GM19324 (cell line): ENCODE data around the gene MAGI3.

ENCODE experiments used
- ATAC-seq: cut with Tn5 transposase; IDR thresholded peaks from one replicate; pipeline ENCODE4 v1.9.1; 2021; ENCODE audit warnings: mild to moderate bottlenecking, moderate library complexity; ENCODE audit not compliant: unreplicated experiment, low FRiP score

Gene MAGI3

DNA sequence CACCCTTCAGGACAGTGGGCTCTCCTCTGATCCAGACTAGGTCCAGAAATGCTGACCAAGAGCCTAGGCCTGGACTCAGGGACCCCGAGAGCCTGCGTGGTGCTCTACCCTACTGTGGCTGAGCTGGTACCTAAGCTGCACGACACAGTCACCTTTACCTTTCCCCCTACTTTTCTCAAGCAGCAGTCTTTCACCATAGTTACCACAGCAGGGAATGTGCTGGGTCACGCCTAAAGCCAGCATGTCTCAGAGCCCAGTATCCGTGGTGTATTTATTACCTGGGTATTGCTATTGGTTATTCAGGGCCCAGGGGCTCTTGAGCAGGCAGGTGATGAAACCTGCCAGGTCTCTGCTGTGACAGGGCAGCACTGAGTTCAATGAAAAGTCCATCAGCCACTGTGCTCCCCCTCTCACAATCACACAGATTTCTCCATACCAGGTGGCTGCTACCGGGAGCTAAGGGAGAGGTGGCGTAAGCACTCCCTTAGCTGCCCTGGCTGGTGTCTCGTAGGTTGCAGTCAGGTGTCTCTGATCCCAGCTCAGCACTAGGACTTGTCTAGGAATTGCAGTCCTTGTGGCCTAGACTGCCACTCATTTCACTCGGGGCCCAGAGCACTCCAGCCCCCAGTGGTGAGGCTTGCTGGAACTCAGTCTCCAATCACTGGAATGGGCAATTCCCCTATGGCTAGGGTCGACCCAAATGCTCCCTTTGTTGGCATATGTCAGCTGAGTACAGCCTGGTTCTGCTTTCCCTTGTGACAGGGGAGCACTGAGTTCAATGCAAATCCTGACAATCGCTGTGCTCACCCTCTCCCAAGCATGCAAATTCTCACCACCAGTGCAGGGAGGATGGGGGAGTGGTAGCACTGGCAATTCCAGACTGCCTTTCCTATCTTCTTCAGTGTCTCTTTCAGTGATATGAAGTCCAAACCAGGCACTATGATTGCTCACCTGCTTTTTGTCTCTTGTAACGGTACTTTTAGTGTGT lies 240.3 kb downstream of the MAGI3 start:
- no peak for ATAC-seq

DNA sequence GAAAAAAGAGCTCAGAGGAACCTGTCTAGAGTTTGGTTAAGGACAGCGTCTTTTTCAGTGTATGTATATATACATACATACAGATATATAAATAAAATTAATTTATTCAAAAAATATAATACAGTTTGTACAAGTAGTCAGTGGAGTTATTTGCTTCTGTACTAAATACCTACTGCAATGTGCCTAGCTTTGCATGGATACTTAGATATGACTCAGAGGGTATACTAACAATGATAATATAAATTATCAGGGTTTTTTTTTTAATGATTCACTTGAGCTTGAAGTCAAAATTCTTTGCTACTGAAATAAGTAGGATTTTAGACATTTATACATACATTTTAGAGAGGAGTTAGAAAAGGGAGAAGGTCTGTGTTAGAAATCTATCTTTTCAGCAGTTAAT lies 251.1 kb downstream of the MAGI3 start:
- no peak for ATAC-seq

GRCh38 chr1:113647164-113647563 lies 256.8 kb downstream of the MAGI3 start:
- ATAC-seq: no peak

DNA sequence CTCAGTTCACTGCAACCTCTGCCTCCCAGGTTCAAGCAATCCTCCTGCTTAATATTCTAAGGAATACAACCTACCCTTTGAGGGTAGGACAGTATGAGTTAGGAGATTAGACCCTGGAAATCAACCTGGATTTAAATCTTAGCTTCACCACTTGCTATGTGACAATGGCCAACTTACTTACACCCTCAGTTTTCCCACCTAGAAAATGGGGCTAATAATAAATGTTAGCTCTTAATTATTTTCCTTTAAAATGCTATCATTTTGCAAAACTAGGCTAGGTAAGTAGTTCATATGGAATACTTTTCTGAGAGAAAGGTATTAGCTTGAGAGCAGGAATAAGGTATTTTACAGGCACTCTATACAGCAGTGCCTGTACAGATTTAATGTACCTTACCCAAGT lies 258.2 kb downstream of the MAGI3 start:
- no peak for ATAC-seq

- ATAC-seq: no peak
Measured at GRCh38 chr1:113652771-113653170, 262.5 kb downstream of the MAGI3 start.

DNA sequence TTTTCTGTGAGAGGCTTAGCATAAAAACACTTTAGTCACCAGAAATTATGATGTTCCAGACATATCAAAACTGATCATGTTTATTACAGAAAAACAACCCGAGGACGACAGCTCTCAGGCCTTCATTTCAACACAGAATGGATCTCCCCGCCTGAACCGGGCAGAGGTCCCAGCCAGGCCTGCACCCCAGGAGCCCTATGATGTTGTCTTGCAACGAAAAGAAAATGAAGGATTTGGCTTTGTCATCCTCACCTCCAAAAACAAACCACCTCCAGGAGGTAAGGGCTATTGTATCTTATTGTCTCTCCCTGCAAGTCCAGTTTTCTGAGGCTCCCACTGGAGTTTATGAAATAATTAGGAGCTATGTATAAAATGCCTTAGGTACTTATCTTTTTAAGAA lies 263.4 kb downstream of the MAGI3 start:
- ATAC-seq: no peak

GRCh38 chr1:113654883-113655282 lies 264.6 kb downstream of the MAGI3 start:
- ATAC-seq: no peak

- no peak for ATAC-seq
Measured at GRCh38 chr1:113657126-113657525, 266.8 kb downstream of the MAGI3 start.

- no peak for ATAC-seq
Measured at GRCh38 chr1:113657556-113658063, 267.3 kb downstream of the MAGI3 start.

DNA sequence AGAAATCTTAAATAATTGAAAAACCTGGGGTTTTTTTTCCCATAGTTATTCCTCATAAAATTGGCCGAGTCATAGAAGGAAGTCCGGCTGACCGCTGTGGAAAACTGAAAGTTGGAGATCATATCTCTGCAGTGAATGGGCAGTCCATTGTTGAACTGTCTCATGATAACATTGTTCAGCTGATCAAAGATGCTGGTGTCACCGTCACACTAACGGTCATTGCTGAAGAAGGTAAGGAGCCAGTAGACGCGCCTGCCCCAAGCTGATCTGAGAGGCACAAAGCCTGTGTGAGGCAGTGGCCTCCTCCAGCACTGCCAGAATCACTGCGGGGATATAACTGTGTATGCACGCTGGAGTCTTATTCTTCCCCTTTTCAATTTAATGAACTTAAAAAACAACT lies 268.7 kb downstream of the MAGI3 start:
- no peak for ATAC-seq

DNA sequence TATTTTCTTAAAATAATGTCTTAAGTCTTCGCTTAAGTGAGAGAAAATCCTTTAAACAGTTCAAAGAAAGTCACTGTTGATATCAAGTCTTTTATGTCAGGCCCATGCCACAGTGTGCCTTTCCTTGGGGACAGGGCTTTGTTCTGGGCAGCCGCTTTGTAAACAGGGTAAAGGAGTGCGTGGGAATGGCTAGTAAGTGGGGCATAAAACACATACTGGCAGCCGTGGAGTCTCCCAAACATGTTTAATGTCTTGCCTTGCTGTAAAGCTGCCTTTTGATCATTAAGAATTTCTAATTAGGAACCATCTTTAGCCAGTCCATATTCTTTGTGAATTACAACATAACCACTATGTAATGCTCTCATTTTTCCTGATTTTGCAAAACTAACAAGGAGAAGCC lies 269.2 kb downstream of the MAGI3 start:
- ATAC-seq: no peak

DNA sequence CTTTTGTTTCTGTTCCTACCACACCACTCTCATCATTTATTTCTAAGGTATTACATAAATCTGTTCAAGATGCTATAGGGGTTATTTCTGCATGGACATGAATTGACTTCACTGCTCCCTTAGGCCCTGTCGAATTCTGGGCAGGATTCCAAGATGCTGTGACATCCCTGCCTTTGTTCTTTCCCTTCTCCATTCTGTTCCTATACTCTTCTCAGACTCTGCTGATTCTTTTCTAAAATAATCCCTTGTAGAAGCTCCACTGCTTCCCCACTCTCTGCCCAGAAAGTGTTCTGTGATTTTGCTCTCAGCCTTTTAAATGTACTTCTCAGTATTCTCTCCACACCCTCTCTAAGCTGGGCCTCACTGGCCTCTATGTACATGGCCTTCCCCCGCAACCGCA lies 269.8 kb downstream of the MAGI3 start:
- ATAC-seq: no peak

- ATAC-seq: no peak
Measured at GRCh38 chr1:113662101-113662500, 271.8 kb downstream of the MAGI3 start.

GRCh38 chr1:113663165-113663951 lies 273.0 kb downstream of the MAGI3 start:
- ATAC-seq: no peak

DNA sequence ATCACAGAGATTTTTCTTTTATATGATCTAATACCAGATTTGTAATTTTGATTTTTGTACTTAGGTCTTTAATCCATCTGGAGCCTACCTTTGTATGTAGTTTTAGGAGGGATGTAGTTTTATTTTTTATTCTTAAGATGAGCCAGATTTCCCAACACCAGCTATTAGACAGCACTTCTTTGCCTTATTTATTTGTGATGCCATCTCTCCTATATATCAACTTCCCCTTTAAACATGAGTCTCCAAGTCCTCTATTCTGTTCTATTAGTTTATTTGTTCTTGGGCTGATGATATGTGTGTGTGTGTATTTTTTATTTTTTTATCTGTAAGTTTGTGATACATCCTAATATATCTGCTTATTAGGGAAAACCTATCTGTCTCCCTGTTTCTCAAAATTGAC lies 274.8 kb downstream of the MAGI3 start:
- ATAC-seq: no peak

DNA sequence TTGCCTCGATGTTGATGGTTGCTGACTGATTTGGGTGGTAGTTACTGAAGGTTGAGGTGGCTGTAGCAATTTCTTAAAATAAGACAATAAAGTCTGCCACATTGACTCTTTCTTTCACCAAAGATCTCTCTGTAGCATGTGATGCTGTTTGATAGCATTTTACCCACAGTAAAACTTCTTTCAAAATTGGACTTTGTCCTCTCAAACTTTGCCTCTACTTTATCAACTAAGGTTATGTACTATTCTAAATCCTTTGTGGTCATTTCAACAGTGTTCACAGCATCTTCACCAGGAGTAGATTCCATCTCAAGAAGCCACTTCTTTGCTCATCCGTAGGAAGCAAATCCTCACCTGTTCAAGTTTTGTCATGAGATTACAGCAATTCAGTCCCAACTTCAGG lies 275.8 kb downstream of the MAGI3 start:
- no peak for ATAC-seq

GRCh38 chr1:113669988-113670387 lies 279.7 kb downstream of the MAGI3 start:
- ATAC-seq: no peak

- no peak for ATAC-seq
Measured at GRCh38 chr1:113670650-113671049, 280.3 kb downstream of the MAGI3 start.

DNA sequence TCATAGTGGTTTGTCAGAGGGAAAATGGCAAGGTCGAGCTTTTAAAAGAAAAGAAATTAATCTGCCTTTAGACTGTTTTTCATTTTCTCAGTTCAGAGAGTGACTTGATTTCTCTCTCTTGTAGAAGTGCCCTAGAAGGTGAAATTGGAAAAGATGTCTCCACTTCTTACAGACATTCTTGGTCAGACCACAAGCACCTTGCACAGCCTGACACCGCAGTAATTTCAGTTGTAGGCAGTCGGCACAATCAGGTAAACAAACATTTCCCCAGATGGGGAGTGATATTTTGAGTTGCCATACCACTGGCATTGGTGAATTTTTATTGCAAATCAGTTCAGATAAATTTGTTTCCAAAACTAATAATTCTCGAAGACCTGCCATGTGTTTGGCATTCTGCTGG lies 282.2 kb downstream of the MAGI3 start:
- no peak for ATAC-seq

DNA sequence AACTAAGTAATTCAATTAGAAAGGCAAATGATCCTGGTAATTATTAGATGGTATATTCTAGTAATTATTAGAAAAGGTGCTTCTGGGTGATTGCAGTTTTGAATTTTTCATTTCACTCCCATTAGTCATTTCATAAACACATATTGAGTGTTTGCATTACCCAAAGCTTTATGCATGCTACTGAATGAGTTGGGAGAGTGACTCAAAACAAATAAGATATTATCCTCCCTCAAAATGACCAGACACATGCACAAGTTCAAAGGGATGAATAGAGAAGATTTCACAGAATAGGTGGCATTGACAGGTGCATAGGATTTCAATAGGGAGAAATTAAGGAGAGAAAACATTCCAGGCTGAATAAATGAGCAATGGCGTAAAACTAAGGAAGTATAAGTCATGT lies 284.3 kb downstream of the MAGI3 start:
- ATAC-seq: no peak

DNA sequence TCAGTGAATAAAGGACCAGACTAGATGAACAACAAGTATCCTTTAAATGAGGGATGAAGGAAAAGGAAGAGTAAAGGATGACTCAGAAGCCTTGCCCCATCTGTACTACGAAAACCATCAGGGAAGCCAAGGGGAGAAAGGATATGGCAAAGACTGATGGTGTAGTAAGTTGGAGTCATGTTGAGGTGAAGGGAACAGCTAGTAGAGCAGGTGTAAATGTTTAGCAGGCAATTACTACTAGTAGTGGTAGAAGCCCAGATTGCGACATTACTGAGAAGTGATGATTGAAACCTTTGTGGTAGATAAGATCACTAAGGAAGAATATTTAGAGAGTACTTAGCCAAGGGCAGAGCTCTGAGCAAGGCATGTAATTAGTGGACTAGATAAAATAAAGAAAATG lies 285.0 kb downstream of the MAGI3 start:
- ATAC-seq: no peak
